Sigmoid colon (tissue), 7 donors: ENCODE data around the gene PCGF3. TPM values are rescaled to one million over a fixed set of nuclear protein-coding genes. Genes with fewer than 3 reads are reported as not detected.
A peak's percentile ranks its signal among the peaks of the same experiment; 100 is the strongest.

Experiments
- DNase-seq: peaks from one replicate; pipeline ENCODE4 v3.0.0-alpha.2; 2019
- H3K27ac ChIP-seq, 4 donors: fragments of 200-600 bp; sonication (generic); one replicate each; pipeline ENCODE4 v1.5.1; 2016 to 2019; ENCODE audit warnings: mild to moderate bottlenecking in 1 of 4
- H3K27me3 ChIP-seq, 3 donors: fragments of 200-600 bp; sonication (generic); one replicate each; pipeline ENCODE4 v1.5.1; 2019; ENCODE audit warnings: mild to moderate bottlenecking in 1 of 3
- H3K36me3 ChIP-seq, 4 donors: fragments of 200-600 bp; sonication (generic); one replicate each; pipeline ENCODE4 v1.5.1; 2016 to 2019
- H3K4me1 ChIP-seq, 4 donors: fragments of 200-600 bp; sonication (generic); one replicate each; pipeline ENCODE4 v1.5.1; 2017 to 2019
- H3K4me3 ChIP-seq, 4 donors: fragments of 200-600 bp; sonication (generic); one replicate each; pipeline ENCODE4 v1.5.1; 2017 to 2019; ENCODE audit warnings: mild to moderate bottlenecking in 2 of 4, moderate library complexity in 1 of 4
- H3K9me3 ChIP-seq, 4 donors: fragments of 200-600 bp in 3 of 4; sonication (generic) in 3 of 4; one replicate each; pipeline versions ENCODE4 v1.5.1 to v1.6.1; 2013 to 2019
- EP300 ChIP-seq, 4 donors: sonication (generic); formaldehyde crosslinking; IDR thresholded peaks; one replicate each; pipeline ENCODE4 v1.6.1; 2017; ENCODE audit warnings: antibody characterized with exemption in 4 of 4
- POLR2A ChIP-seq, 2 donors: fragments of 450-650 bp; IDR thresholded peaks; one replicate each; pipeline ENCODE4 v1.6.1; 2016; ENCODE audit warnings: antibody characterized with exemption in 2 of 2, mild to moderate bottlenecking in 2 of 2, moderate library complexity in 2 of 2
- POLR2AphosphoS5 ChIP-seq, 4 donors: sonication (generic); formaldehyde crosslinking; IDR thresholded peaks; one replicate each; pipeline ENCODE4 v1.6.1; 2017; ENCODE audit warnings: antibody characterized with exemption in 4 of 4
- WGBS, 2 donors: extraction: QIAGEN DNeasy Blood & Tissue Kit; methylation state at CpG; one replicate each; pipeline ENCODE4 v1.1.7; 2013; 5-methylcytosine and 5-hydroxymethylcytosine counted together
- intact Hi-C: fragments of 100-400 bp; cut with DNase I; formaldehyde crosslinking; loops from one replicate; pipeline ENCODE4 v1.15.1; 2023
- polyA plus RNA-seq, 3 donors: library from polyadenylated mRNA; stranded (reverse); fragments of 200-250 nt; gene quantifications; one replicate each; pipeline ENCODE4 v1.2.3, GENCODE V29; 2013
- total RNA-seq, 4 donors: library from RNA; depleted of rRNA; stranded (reverse); fragments of >200 nt; gene quantifications; one replicate each; pipeline ENCODE4 v1.1.0, GENCODE V29; 2016
- TF ChIP-seq, protein P1 (sequence below), 4 experiments: fragments of 450-650 bp in 3 of 4; fragments of 200-600 bp in 1 of 4; IDR thresholded peaks; one replicate each; pipeline ENCODE4 v1.5.1; 2016 to 2019; ENCODE audit warnings: antibody characterized with exemption in 4 of 4, mild to moderate bottlenecking in 3 of 4, moderate library complexity in 2 of 4
- donor health status: healthy with polysubstance abuse.
- donor health status: Bipolar disorder and iron deficiency.
- donor health status: healthy.

Gene PCGF3
- total and polyA plus RNA-seq, 7 donors = 15.6 to 60.1 (median 29.8) TPM

DNA sequence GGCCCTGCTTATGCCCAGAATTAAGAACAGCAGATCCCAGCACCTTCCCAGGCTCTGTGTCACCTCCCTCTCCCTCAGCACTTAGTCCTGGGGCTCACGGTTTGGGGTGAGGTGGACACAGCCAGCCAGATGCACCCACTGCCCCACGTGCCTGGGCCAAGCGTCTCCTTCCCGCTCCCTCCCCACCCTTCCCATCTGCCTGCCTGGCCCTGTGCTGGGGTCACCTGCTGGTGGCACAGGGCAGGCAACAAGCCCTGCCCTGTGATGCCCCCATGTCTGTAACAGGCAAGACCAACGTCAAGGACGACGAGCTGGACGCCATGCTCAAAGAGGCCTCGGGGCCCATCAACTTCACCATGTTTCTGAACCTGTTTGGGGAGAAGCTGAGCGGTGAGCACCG, 26.0 kb upstream of the PCGF3 start:
- WGBS, 2 donors = 70 to 89% methylated on average over 11 of the region's 11 CpGs
- no peak overlapping the region for H3K4me3 ChIP-seq
- H3K9me3 ChIP-seq = no peaks in the 10 kb centered on the region
- TF ChIP-seq POLR2AphosphoS5 (IDR thresholded peaks at IDR 0.05) (no peak), EP300 (IDR thresholded peaks at IDR 0.05) (no peak), POLR2A (IDR thresholded peaks at IDR 0.05) (no peak)
- TF ChIP-seq, protein P1, sequence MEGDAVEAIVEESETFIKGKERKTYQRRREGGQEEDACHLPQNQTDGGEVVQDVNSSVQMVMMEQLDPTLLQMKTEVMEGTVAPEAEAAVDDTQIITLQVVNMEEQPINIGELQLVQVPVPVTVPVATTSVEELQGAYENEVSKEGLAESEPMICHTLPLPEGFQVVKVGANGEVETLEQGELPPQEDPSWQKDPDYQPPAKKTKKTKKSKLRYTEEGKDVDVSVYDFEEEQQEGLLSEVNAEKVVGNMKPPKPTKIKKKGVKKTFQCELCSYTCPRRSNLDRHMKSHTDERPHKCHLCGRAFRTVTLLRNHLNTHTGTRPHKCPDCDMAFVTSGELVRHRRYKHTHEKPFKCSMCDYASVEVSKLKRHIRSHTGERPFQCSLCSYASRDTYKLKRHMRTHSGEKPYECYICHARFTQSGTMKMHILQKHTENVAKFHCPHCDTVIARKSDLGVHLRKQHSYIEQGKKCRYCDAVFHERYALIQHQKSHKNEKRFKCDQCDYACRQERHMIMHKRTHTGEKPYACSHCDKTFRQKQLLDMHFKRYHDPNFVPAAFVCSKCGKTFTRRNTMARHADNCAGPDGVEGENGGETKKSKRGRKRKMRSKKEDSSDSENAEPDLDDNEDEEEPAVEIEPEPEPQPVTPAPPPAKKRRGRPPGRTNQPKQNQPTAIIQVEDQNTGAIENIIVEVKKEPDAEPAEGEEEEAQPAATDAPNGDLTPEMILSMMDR (IDR thresholded peaks at IDR 0.05) = no peak
- intact Hi-C loops = loop anchor here (10.0 kb wide), 2 partner anchors 185 to 255 kb away; partner anchors contain the start of genes GAK, PIGG, TMEM175 and ZNF721
- H3K36me3 ChIP-seq = no peaks in the 10 kb centered on the region
- peaks cover 8 to 55% (median 33%) of the 10 kb centered on the region in 3 donors for H3K27me3 ChIP-seq
- no peak overlapping the region for H3K27ac ChIP-seq
- H3K4me1 ChIP-seq = peaks cover 0 to 33% (median 18%) of the 10 kb centered on the region in 4 donors
- DNase-seq = no peak

DNA sequence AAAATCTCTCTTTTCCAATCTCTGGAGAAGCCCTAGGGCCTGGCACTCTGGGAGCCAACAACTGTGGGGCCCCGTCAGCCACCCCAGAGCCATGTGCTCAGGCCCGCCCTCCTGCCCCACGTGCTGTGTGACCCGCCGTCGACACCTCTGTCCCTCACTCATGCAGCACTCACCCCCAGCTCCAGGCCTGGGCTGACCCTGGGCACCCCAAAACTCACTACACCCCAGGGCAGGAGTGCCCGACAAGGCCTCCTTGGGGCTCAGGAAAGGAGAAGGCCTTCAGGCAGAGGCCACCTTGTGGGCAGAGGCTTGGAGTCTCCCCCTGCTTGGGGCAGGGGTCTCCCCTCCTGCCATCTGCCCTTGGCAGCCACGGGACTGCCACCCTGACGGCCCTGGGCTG, 25.5 kb upstream of the PCGF3 start:
- peak overlapping the region in 1 of 4 donors; percentile 35 for H3K27ac ChIP-seq

DNA sequence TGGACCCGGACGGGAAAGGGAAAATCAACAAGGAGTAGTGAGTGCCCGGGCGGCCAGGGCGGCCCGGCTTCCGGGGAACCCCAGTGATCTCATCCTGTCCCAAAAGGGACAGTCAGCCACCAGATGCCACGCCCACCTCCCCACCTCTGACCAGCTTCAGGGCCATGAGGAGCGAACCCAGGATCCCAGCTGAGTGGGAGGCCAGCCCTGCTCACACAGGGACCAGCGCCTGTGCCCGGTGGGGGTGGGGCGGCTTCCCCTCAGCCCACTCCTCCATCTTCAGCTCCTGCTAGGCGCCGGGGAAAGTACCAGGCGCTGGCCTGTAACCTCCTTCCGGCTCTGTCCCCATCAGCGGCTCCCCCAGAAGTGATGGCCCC, 25.1 kb upstream of the PCGF3 start:
- WGBS, 2 donors = 72 to 82% methylated on average over 17 of the region's 17 CpGs
- Histone ChIP-seq H3K27me3 (peaks cover 8 to 55% (median 33%) of the 10 kb centered on the region in 3 donors), H3K4me1 (peaks cover 0 to 25% (median 11%) of the 10 kb centered on the region in 4 donors), H3K36me3 (no peaks in the 10 kb centered on the region), H3K27ac (peak overlapping the region in 2 of 4 donors; percentile 35 to 47), H3K4me3 (peak overlapping the region in 3 of 4 donors; percentile 35 to 56 (median 52)), H3K9me3 (no peaks in the 10 kb centered on the region)
- peak; percentile 71 for DNase-seq
- TF ChIP-seq, protein P1 (IDR thresholded peaks at IDR 0.05) = no peak
- no peak for TF ChIP-seq EP300 (IDR thresholded peaks at IDR 0.05)
- no peak for TF ChIP-seq POLR2AphosphoS5 (IDR thresholded peaks at IDR 0.05)
- TF ChIP-seq POLR2A (IDR thresholded peaks at IDR 0.05) = no peak
- intact Hi-C loops = no loop called here

More for the DNA sequence above, 25.5 kb upstream of the PCGF3 start:
- TF ChIP-seq POLR2A (IDR thresholded peaks at IDR 0.05) (no peak), EP300 (IDR thresholded peaks at IDR 0.05) (no peak), POLR2AphosphoS5 (IDR thresholded peaks at IDR 0.05) (no peak)
- TF ChIP-seq, protein P1 (IDR thresholded peaks at IDR 0.05) = no peak
- no peaks in the 10 kb centered on the region for H3K36me3 ChIP-seq
- H3K27me3 ChIP-seq = peaks cover 8 to 55% (median 33%) of the 10 kb centered on the region in 3 donors
- H3K4me3 ChIP-seq = no peak overlapping the region
- no peak for DNase-seq
- WGBS, 2 donors = 71 to 87% methylated on average over 9 of the region's 9 CpGs
- intact Hi-C loops = no loop called here
- H3K4me1 ChIP-seq = peaks cover 0 to 30% (median 15%) of the 10 kb centered on the region in 4 donors
- H3K9me3 ChIP-seq = no peaks in the 10 kb centered on the region

DNA sequence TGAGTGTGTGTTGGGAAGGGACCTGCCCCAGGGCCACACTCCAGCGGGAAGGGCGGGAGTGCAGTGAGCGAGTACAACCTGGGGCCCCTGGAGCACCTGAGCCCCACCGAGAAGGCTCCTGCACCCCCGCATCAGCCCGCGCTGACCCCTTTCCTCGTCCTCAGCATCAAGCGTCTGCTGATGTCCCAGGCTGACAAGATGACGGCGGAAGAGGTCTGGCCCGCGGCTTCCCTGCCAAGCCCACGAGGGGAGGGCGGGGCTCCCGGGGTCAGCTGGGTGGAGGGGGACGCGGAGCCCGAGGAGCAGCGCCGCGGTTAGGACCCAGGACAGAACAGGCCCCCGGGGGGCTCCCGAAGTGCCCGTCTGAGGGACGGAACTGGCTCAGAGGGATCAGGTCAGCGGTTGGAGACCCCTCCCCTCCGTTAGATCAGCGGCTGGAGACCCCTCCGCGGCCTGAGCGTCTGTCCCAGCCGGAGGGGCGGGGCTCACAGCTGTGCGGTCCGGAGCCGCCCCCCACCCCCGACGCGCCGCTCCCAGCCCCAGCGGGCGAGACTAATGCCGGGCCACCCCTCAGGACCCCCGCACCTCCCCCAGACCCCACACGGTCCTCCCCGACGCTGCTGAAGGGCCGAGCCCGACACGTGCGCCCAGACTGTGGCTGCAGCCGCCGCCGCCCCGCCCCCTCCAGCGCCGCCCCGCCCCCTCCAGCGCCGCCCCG, 24.5 kb upstream of the PCGF3 start:
- H3K27me3 ChIP-seq = peaks cover 8 to 55% (median 33%) of the 10 kb centered on the region in 3 donors
- no peaks in the 10 kb centered on the region for H3K9me3 ChIP-seq
- TF ChIP-seq, protein P1 (IDR thresholded peaks at IDR 0.05) = no peak
- TF ChIP-seq POLR2A (IDR thresholded peaks at IDR 0.05) (no peak), EP300 (IDR thresholded peaks at IDR 0.05) (no peak), POLR2AphosphoS5 (IDR thresholded peaks at IDR 0.05) (no peak)
- DNase-seq = peak; percentile 89
- peak overlapping the region in 2 of 4 donors; percentile 35 to 47 for H3K27ac ChIP-seq
- H3K4me3 ChIP-seq = peak overlapping the region; percentile 35 to 56 (median 44)
- H3K4me1 ChIP-seq = peaks cover 0 to 20% (median 9%) of the 10 kb centered on the region in 4 donors
- no peaks in the 10 kb centered on the region for H3K36me3 ChIP-seq
- 27 to 28% methylated on average over 60 to 62 of the region's 62 CpGs for WGBS, 2 donors
- intact Hi-C loops = no loop called here
